Kidney epithelial cell (primary cell): ENCODE measurements around the gene SUCLG1. TPM values are rescaled to one million over a fixed set of nuclear protein-coding genes. Genes with fewer than 3 reads are reported as not detected.

ENCODE experiments used
- DNase-seq: peaks from one replicate; pipeline ENCODE4 v3.0.0-alpha.2; 2010; ENCODE audit warnings: low read depth
- H3K27me3 ChIP-seq: 2 replicates; pipeline ENCODE4 v1.6.0; 2011; ENCODE audit warnings: low read length; ENCODE audit not compliant: control insufficient read depth, insufficient read depth
- H3K36me3 ChIP-seq: 2 replicates; pipeline ENCODE4 v1.5.1; 2011; ENCODE audit warnings: low read length; ENCODE audit not compliant: control insufficient read depth, insufficient read depth
- H3K4me3 ChIP-seq: 2 replicates; pipeline ENCODE4 v1.5.1; 2011; ENCODE audit warnings: low read depth, mild to moderate bottlenecking, control low read depth, low read length
- total RNA-seq: library from RNA; depleted of rRNA; stranded (reverse); fragments of >200 nt; gene quantifications from 2 replicates; pipeline ENCODE4 v1.2.3, GENCODE V29; 2015
- TF ChIP-seq, protein P1 (sequence below): IDR thresholded peaks from 2 replicates; pipeline ENCODE4 v1.5.1; 2011; ENCODE audit warnings: mild to moderate bottlenecking, moderate library complexity, low read length, control low read depth, inconsistent platforms; ENCODE audit not compliant: insufficient read depth, poor library complexity, severe bottlenecking

Gene SUCLG1
- total RNA-seq, 1 donor from 2014 or later = 54.4 TPM

DNA sequence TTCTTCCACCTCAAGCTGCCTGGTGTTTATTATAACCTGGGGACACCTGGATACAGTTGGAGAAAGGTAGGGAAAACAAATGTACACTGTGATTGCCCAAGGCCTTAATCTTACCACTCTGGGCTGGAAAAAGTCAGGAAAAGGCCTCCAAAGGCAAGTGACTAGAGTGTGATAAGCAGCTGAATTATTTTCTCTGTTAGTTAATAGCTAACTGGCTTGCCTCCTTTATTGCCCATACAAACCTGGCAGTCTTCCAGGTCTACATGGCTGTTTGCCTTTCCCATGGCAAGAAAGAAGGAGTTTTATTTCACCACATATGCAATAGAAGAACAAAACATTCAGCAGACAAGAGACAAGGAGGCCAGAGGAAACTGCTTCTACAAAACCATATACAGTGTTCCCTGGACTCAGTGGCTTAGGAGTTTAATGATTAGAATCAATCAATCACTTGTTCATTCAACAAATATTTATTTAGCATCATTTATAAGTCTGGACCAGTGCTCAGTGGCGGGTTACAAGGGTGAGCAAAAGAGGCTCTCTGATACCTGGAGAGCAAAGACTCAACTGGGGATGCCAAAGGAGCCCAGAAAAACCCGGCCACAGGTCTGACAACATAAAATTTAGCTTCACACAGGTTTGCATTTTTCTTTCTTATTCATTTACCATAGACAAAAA lies 27.5 kb upstream of the SUCLG1 start:
- Histone ChIP-seq H3K27me3 (no peaks in the 10 kb centered on the region), H3K36me3 (no peaks in the 10 kb centered on the region), H3K4me3 (no peak overlapping the region)
- DNase-seq = peak; percentile 75
- TF ChIP-seq, protein P1, sequence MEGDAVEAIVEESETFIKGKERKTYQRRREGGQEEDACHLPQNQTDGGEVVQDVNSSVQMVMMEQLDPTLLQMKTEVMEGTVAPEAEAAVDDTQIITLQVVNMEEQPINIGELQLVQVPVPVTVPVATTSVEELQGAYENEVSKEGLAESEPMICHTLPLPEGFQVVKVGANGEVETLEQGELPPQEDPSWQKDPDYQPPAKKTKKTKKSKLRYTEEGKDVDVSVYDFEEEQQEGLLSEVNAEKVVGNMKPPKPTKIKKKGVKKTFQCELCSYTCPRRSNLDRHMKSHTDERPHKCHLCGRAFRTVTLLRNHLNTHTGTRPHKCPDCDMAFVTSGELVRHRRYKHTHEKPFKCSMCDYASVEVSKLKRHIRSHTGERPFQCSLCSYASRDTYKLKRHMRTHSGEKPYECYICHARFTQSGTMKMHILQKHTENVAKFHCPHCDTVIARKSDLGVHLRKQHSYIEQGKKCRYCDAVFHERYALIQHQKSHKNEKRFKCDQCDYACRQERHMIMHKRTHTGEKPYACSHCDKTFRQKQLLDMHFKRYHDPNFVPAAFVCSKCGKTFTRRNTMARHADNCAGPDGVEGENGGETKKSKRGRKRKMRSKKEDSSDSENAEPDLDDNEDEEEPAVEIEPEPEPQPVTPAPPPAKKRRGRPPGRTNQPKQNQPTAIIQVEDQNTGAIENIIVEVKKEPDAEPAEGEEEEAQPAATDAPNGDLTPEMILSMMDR = no peak

DNA sequence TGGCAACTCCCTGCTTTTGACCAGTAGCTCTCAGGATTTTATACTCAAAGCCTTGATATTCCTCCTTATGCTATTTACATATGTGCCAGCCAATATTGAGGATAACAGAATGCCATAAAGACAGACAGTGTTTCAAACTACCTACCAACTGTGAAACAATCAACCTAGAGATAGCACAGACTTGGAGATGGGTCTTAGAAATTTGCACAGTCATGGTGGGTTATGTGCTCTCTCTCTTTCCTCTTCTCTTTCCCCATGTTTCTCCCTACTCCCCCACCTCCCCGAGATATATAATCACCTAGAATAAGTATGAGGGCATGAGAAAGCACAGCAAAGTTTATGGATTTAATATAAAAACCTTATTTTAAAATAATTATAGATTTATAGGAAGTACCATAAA lies 24.2 kb upstream of the SUCLG1 start:
- TF ChIP-seq, protein P1 = no peak
- no peak overlapping the region for H3K4me3 ChIP-seq
- H3K27me3 ChIP-seq = no peaks in the 10 kb centered on the region
- no peaks in the 10 kb centered on the region for H3K36me3 ChIP-seq
- DNase-seq = no peak

DNA sequence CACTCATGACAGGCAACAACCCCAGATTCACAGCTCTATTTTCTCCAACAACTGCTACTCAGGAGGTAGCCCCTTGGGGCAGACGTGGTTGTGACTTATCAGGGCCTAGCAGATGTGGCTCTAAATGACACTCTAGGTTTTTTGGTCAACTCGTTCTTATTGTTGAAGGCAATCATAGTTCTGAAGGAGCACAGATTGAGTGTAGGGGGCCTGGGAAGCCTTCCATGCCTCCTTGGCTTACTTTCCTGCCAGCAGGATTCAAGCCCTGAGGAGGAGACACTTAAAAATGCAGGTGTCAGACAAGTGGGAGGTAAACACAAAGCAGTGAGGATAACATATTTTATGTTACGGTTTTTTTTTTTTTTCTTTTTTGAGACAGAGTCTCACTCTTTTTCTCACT lies 23.5 kb upstream of the SUCLG1 start:
- Histone ChIP-seq H3K27me3 (no peaks in the 10 kb centered on the region), H3K4me3 (no peak overlapping the region), H3K36me3 (no peaks in the 10 kb centered on the region)
- no peak for DNase-seq
- TF ChIP-seq, protein P1 = no peak

DNA sequence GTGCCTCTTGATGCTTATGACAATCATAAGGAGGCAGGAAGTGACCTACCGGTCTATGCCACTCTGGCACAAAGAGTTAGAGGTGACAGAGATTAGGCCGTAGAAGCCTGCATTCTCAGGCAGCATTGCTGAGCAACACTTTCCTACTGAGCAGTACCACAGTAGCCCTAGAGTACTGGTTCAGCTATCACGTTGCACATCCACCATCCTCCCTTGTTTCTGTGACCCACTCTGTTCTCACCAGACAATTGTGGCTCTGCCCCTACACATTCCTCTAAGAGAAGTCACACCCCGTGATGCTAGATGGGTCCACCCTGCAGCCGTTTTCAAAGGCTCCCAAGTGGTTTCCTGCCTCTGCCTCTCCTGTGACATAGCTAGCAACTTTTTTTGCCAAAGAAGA lies 22.6 kb upstream of the SUCLG1 start:
- TF ChIP-seq, protein P1 = no peak
- DNase-seq = peak; percentile 31
- no peaks in the 10 kb centered on the region for H3K27me3 ChIP-seq
- H3K36me3 ChIP-seq = no peaks in the 10 kb centered on the region
- H3K4me3 ChIP-seq = no peak overlapping the region

DNA sequence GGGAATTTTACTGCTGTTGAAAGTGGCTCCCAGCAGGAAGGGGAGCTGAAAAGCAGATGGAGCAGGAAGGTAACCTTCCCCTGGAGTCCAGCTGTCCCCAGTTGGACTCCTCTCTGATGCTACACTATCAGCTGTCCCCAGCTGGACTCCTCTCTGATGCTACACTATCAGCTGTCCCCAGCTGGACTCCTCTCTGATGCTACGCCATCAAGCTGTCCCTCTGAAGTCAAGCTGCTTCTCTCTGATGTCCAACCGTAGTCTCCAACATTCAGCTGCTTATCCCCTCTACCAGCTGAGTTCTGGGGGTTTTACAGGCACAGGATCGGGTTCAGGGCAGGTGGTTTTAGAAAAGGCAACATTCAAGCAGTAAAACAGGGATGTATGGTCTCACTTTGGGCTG lies 19.8 kb upstream of the SUCLG1 start:
- Histone ChIP-seq H3K4me3 (no peak overlapping the region), H3K36me3 (no peaks in the 10 kb centered on the region), H3K27me3 (no peaks in the 10 kb centered on the region)
- TF ChIP-seq, protein P1 = no peak
- DNase-seq = no peak

DNA sequence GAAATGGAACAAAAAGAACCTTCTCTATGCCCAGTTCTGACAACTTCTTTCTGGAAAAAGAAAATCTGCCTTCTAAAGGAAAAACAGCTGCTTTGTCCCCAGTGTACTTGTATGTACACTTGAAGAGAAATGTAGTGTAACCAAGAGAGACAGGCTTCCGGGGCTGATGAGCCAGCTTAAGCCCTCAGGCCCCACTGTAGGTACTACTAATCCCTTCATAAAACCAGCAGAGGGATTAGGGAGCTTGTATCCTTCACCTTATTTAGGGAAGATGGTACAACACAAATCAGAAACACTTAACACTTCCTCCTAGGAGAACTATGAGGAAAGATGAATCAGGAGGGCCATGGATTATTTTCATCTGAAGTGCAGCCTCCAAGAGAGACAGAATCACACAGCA lies 18.8 kb upstream of the SUCLG1 start:
- no peaks in the 10 kb centered on the region for H3K36me3 ChIP-seq
- H3K27me3 ChIP-seq = no peaks in the 10 kb centered on the region
- TF ChIP-seq, protein P1 = no peak
- H3K4me3 ChIP-seq = no peak overlapping the region
- DNase-seq = no peak
